Neural progenitor cell (in vitro differentiated cells): ENCODE data around the gene HCRTR1. TPM values are rescaled to one million over a fixed set of nuclear protein-coding genes. Genes with fewer than 3 reads are reported as not detected.

Experiments
- DNase-seq: peaks from one replicate; pipeline ENCODE4 v3.0.0-alpha.2; 2016; ENCODE audit warnings: low spot score
- H2AFZ ChIP-seq: fragments of 200-600 bp; sonication (generic); replicated peaks from 2 replicates; pipeline ENCODE4 v1.6.1; 2016; ENCODE audit warnings: antibody characterized with exemption
- H3F3A ChIP-seq: fragments of 200-600 bp; sonication (generic); 2 replicates; pipeline ENCODE4 v1.6.1; 2016; ENCODE audit warnings: antibody characterized with exemption, low read depth
- H3K27ac ChIP-seq: fragments of 200-600 bp; sonication (generic); 2 replicates; pipeline ENCODE4 v1.5.1; 2016; ENCODE audit warnings: mild to moderate bottlenecking
- H3K27me3 ChIP-seq: fragments of 200-600 bp; sonication (generic); 2 replicates; pipeline ENCODE4 v1.6.1; 2016; ENCODE audit warnings: mild to moderate bottlenecking, moderate library complexity
- H3K36me3 ChIP-seq: fragments of 200-600 bp; sonication (generic); 2 replicates; pipeline ENCODE4 v1.5.1; 2016
- H3K4me1 ChIP-seq: fragments of 200-600 bp; sonication (generic); 2 replicates; pipeline ENCODE4 v1.6.1; 2016; ENCODE audit warnings: mixed run types
- H3K4me2 ChIP-seq: fragments of 200-600 bp; sonication (generic); 2 replicates; pipeline ENCODE4 v1.6.1; 2016
- H3K4me3 ChIP-seq: fragments of 200-600 bp; sonication (generic); 2 replicates; pipeline ENCODE4 v1.5.1; 2016
- H3K79me2 ChIP-seq: fragments of 200-600 bp; sonication (generic); 2 replicates; pipeline ENCODE4 v1.6.1; 2016; ENCODE audit warnings: low read depth
- H3K9ac ChIP-seq: fragments of 200-600 bp; sonication (generic); 2 replicates; pipeline ENCODE4 v1.6.1; 2016
- H3K9me3 ChIP-seq: fragments of 200-600 bp; sonication (generic); 2 replicates; pipeline ENCODE4 v1.5.1; 2016; ENCODE audit warnings: low read depth
- H4K20me1 ChIP-seq: fragments of 200-600 bp; sonication (generic); 2 replicates; pipeline ENCODE4 v1.6.1; 2016; ENCODE audit warnings: low read depth
- H3K27ac Mint-ChIP-seq: 3 replicates; pipeline ENCODE4 v1.8.0; 2021; ENCODE audit warnings: mixed read lengths
- H3K27me3 Mint-ChIP-seq: 2 replicates; pipeline ENCODE4 v1.8.0; 2022; ENCODE audit warnings: low read depth, mild to moderate bottlenecking, inconsistent platforms, moderate library complexity, mixed read lengths; ENCODE audit not compliant: insufficient read depth
- H3K36me3 Mint-ChIP-seq: 3 replicates; pipeline ENCODE4 v1.8.0; 2021; ENCODE audit warnings: mixed read lengths
- H3K4me1 Mint-ChIP-seq: 3 replicates; pipeline ENCODE4 v1.8.0; 2021; ENCODE audit warnings: mixed read lengths
- H3K4me3 Mint-ChIP-seq: 3 replicates; pipeline ENCODE4 v1.8.0; 2021; ENCODE audit warnings: mild to moderate bottlenecking, moderate library complexity, mixed read lengths
- H3K9me3 Mint-ChIP-seq: 3 replicates; pipeline ENCODE4 v1.8.0; 2020; ENCODE audit warnings: mixed read lengths
- CTCF ChIP-seq: fragments of 200-600 bp; sonication (generic); IDR thresholded peaks from 2 replicates; pipeline ENCODE4 v1.5.1; 2017; ENCODE audit warnings: antibody characterized with exemption, mild to moderate bottlenecking
- EZH2 ChIP-seq: fragments of 200-600 bp; sonication (generic); IDR thresholded peaks from 2 replicates; pipeline ENCODE4 v1.6.1; 2017; ENCODE audit warnings: antibody characterized with exemption, mild to moderate bottlenecking, moderate library complexity
- EZH2phosphoT487 ChIP-seq: fragments of 200-600 bp; sonication (generic); IDR thresholded peaks from 2 replicates; pipeline ENCODE4 v1.6.1; 2017; ENCODE audit warnings: antibody characterized with exemption
- total RNA-seq: library from RNA; depleted of rRNA; stranded (reverse); fragments of >200 nt; gene quantifications from 2 replicates; pipeline ENCODE4 v1.2.3, GENCODE V29; 2015; ENCODE audit warnings: low replicate concordance

HCRTR1 gene
- total RNA-seq, 1 donor from 2014 or later: not detected

- Mint-ChIP-seq H3K27ac (no peak overlapping the region), H3K4me1 (peaks cover 15% of the 10 kb centered on the region), H3K36me3 (no peaks in the 10 kb centered on the region), H3K4me3 (no peak overlapping the region), H3K9me3 (no peaks in the 10 kb centered on the region), H3K27me3 (peaks cover 9% of the 10 kb centered on the region)
- Histone ChIP-seq H3K4me3 (no peak overlapping the region), H3K27me3 (no peaks in the 10 kb centered on the region), H3K27ac (no peak overlapping the region), H3K9me3 (no peaks in the 10 kb centered on the region), H3K4me2 (no peak overlapping the region), H3K9ac (no peak overlapping the region), H3K79me2 (no peaks in the 10 kb centered on the region), H3K4me1 (no peaks in the 10 kb centered on the region), H3K36me3 (no peaks in the 10 kb centered on the region), H2AFZ (no peak overlapping the region), H3F3A (no peaks in the 10 kb centered on the region), H4K20me1 (no peaks in the 10 kb centered on the region)
- TF ChIP-seq CTCF (no peak), EZH2 (no peak), EZH2phosphoT487 (no peak)
- DNase-seq: no peak
Observed at GRCh38 chr1:31664528-31664927, 47.0 kb downstream of the HCRTR1 start.

- H3K36me3 Mint-ChIP-seq: no peaks in the 10 kb centered on the region
- Histone ChIP-seq H3K79me2 (no peaks in the 10 kb centered on the region), H3K36me3 (no peaks in the 10 kb centered on the region), H3F3A (no peaks in the 10 kb centered on the region), H3K9me3 (no peaks in the 10 kb centered on the region), H3K4me1 (peaks cover 6% of the 10 kb centered on the region), H3K4me2 (no peak overlapping the region), H4K20me1 (no peaks in the 10 kb centered on the region), H3K4me3 (no peak overlapping the region), H3K27ac (no peak overlapping the region), H3K27me3 (no peaks in the 10 kb centered on the region), H2AFZ (no peak overlapping the region), H3K9ac (no peak overlapping the region)
- peaks cover 5% of the 10 kb centered on the region for H3K27me3 Mint-ChIP-seq
- H3K4me1 Mint-ChIP-seq: peaks cover 21% of the 10 kb centered on the region
- H3K27ac Mint-ChIP-seq: no peak overlapping the region
- H3K9me3 Mint-ChIP-seq: no peaks in the 10 kb centered on the region
- H3K4me3 Mint-ChIP-seq: no peak overlapping the region
- no peak for TF ChIP-seq EZH2phosphoT487
- TF ChIP-seq CTCF: no peak
- no peak for TF ChIP-seq EZH2
- DNase-seq: no peak
Observed at GRCh38 chr1:31665234-31665878, 47.9 kb downstream of the HCRTR1 start.

GRCh38 chr1:31666263-31666963 is 48.9 kb downstream of the HCRTR1 start:
- H3K27me3 Mint-ChIP-seq: peaks cover 4% of the 10 kb centered on the region
- no peak overlapping the region for H3K4me3 Mint-ChIP-seq
- peak overlapping the region; percentile 68 for H3K27ac Mint-ChIP-seq
- H3K36me3 Mint-ChIP-seq: no peaks in the 10 kb centered on the region
- Histone ChIP-seq H3K4me2 (no peak overlapping the region), H3K79me2 (no peaks in the 10 kb centered on the region), H3F3A (no peaks in the 10 kb centered on the region), H3K27ac (no peak overlapping the region), H3K36me3 (no peaks in the 10 kb centered on the region), H2AFZ (no peak overlapping the region), H3K9me3 (no peaks in the 10 kb centered on the region), H3K27me3 (no peaks in the 10 kb centered on the region), H4K20me1 (no peaks in the 10 kb centered on the region), H3K4me1 (peaks cover 13% of the 10 kb centered on the region), H3K4me3 (no peak overlapping the region), H3K9ac (no peak overlapping the region)
- peaks cover 25% of the 10 kb centered on the region for H3K4me1 Mint-ChIP-seq
- DNase-seq: no peak
- no peak for TF ChIP-seq EZH2phosphoT487
- no peak for TF ChIP-seq CTCF
- TF ChIP-seq EZH2: no peak
- H3K9me3 Mint-ChIP-seq: no peaks in the 10 kb centered on the region
